Fibroblast of villous mesenchyme (primary cell): Measurements from ENCODE around the gene CTSF. TPM values are rescaled to one million over a fixed set of nuclear protein-coding genes. Genes with fewer than 3 reads are reported as not detected.
"Not testable (repeated sequence)": the region's sequence is repeated elsewhere in the genome, so short reads cannot be mapped to it uniquely, and the experiment has no call there.

ENCODE experiments used
- DNase-seq: peaks from one replicate; pipeline ENCODE4 v3.0.0-alpha.2; 2010; ENCODE audit warnings: low read depth
- H3K4me3 ChIP-seq: 2 replicates; pipeline ENCODE4 v1.5.1; 2011; ENCODE audit warnings: low read depth, mild to moderate bottlenecking, low read length
- CTCF ChIP-seq: IDR thresholded peaks from 2 replicates; pipeline ENCODE4 v1.5.1; 2012; ENCODE audit warnings: low read depth, mild to moderate bottlenecking, low read length; ENCODE audit not compliant: insufficient read depth
- total RNA-seq: library from RNA; depleted of rRNA; stranded (reverse); fragments of >200 nt; gene quantifications from 2 replicates; pipeline ENCODE4 v1.2.3, GENCODE V29; 2012

Gene CTSF
- total RNA-seq, 1 donor = 9.9 TPM

- no peak for DNase-seq
- no peak for TF ChIP-seq CTCF
- H3K4me3 ChIP-seq = no peak overlapping the region
Measured at GRCh38 chr11:66586136-66586535, 17.7 kb upstream of the CTSF start.

- not testable (repeated sequence) for H3K4me3 ChIP-seq, DNase-seq
Measured at GRCh38 chr11:66585447-66585846, 17.0 kb upstream of the CTSF start.

GRCh38 chr11:66582565-66583147 is 14.2 kb upstream of the CTSF start:
- not testable (repeated sequence) for H3K4me3 ChIP-seq

GRCh38 chr11:66581261-66581660 is 12.9 kb upstream of the CTSF start:
- DNase-seq = no peak
- H3K4me3 ChIP-seq = no peak overlapping the region
- no peak for TF ChIP-seq CTCF

More at GRCh38 chr11:66582565-66583147, 14.2 kb upstream of the CTSF start:
- DNase-seq = not testable (repeated sequence)

- H3K4me3 ChIP-seq = no peak overlapping the region
- peak; percentile 47 for DNase-seq
- no peak for TF ChIP-seq CTCF
Measured at GRCh38 chr11:66580803-66581202, 12.4 kb upstream of the CTSF start.

- DNase-seq = peak; percentile 75
- TF ChIP-seq CTCF = peak; percentile 84
- H3K4me3 ChIP-seq = no peak overlapping the region
Measured at GRCh38 chr11:66579017-66579606, 10.7 kb upstream of the CTSF start.

- no peak for TF ChIP-seq CTCF
- no peak for DNase-seq
- no peak overlapping the region for H3K4me3 ChIP-seq
Measured at GRCh38 chr11:66570850-66571180, 2.4 kb upstream of the CTSF start.
